ENCODE measurements around the gene FRK. TPM values are rescaled to one million over a fixed set of nuclear protein-coding genes. Genes with fewer than 3 reads are reported as not detected.

FRK gene
- total RNA-seq, 2 experiments from 2014 or later = 0.13 to 0.46 TPM

- Histone ChIP-seq H3K4me2 (ENCODE audit: low read length) (peak overlapping the region; percentile 26), H3K4me3 (ENCODE audit: low read depth, low read length, poor library complexity, severe bottlenecking) (no peak overlapping the region), H3K9me3 (ENCODE audit: low read length) (no peaks in the 10 kb centered on the region), H3K4me1 (ENCODE audit: insufficient read depth, low read length, poor library complexity, severe bottlenecking) (peaks cover 43% of the 10 kb centered on the region), H3K9me2 (ENCODE audit: insufficient read depth, low read length) (no peaks in the 10 kb centered on the region), H2AFZ (ENCODE audit: low read length) (peak overlapping the region; percentile 75), H3K79me2 (ENCODE audit: insufficient read depth, low read depth, low read length) (no peaks in the 10 kb centered on the region), H3K36me3 (ENCODE audit: insufficient read depth, low read length) (no peaks in the 10 kb centered on the region), H4K20me1 (ENCODE audit: insufficient read depth, low read length) (no peaks in the 10 kb centered on the region), H3K27ac (ENCODE audit: low read depth, low read length, poor library complexity, severe bottlenecking) (no peak overlapping the region)
- no peak for DNase-seq (ENCODE audit: low spot score)
- no TSS peak for BruUV-seq (replicated peaks)
- POLR2A ChIA-PET = interaction anchor here (0.6 to 1.8 kb wide), 13 partner anchors 10 to 263 kb away, joined by 3 to 12 read pairs (median 4); partner anchors contain the start of genes NT5DC1 and TSPYL1
- intact Hi-C loops (cut with micrococcal nuclease; ENCODE audit: unreplicated experiment) = loop anchor here (2.0 to 10.0 kb wide), 3 partner anchors 83 to 557 kb away; partner anchors contain the start of genes NT5DC1 and RWDD1
- CTCF ChIA-PET (ENCODE audit: unreplicated experiment) = interaction anchor here (0.7 to 1.3 kb wide), 3 partner anchors 21 to 100 kb away, joined by 3 to 4 read pairs (median 3); no protein-coding TSS in a partner anchor
- TF ChIP-seq CTCF (conservative IDR thresholded peaks at IDR 0.05; ENCODE audit: low read length) (no peak), EZH2phosphoT487 (IDR thresholded peaks at IDR 0.05; ENCODE audit: borderline replicate concordance, low read depth, low read length) (no peak)
Observed at GRCh38 chr6:116017546-116018295, 43.0 kb downstream of the FRK start.

GRCh38 chr6:116016846-116017545, 43.7 kb downstream of the FRK start:
- no peaks in the 10 kb centered on the region for H3K9me2 ChIP-seq (ENCODE audit: insufficient read depth, low read length)
- H3K4me3 ChIP-seq (ENCODE audit: low read depth, low read length, poor library complexity, severe bottlenecking) = no peak overlapping the region
- no peaks in the 10 kb centered on the region for H3K36me3 ChIP-seq (ENCODE audit: insufficient read depth, low read length)
- H4K20me1 ChIP-seq (ENCODE audit: insufficient read depth, low read length) = no peaks in the 10 kb centered on the region
- intact Hi-C loops (cut with micrococcal nuclease; ENCODE audit: unreplicated experiment) = loop anchor here (10.0 kb wide), 1 partner anchor 558 kb away; the partner anchor contains the start of gene RWDD1
- H3K27ac ChIP-seq (ENCODE audit: low read depth, low read length, poor library complexity, severe bottlenecking) = no peak overlapping the region
- peaks cover 43% of the 10 kb centered on the region for H3K4me1 ChIP-seq (ENCODE audit: insufficient read depth, low read length, poor library complexity, severe bottlenecking)
- ChIA-PET POLR2A (interaction anchor here (0.6 to 1.8 kb wide), 11 partner anchors 11 to 263 kb away, joined by 3 to 12 read pairs (median 4); partner anchors contain the start of genes NT5DC1 and TSPYL1), CTCF (ENCODE audit: unreplicated experiment) (interaction anchor here (0.6 to 1.3 kb wide), 4 partner anchors 32 to 649 kb away, joined by 3 to 4 read pairs (median 3); no protein-coding TSS in a partner anchor)
- TF ChIP-seq CTCF (conservative IDR thresholded peaks at IDR 0.05; ENCODE audit: low read length) (no peak), EZH2phosphoT487 (IDR thresholded peaks at IDR 0.05; ENCODE audit: borderline replicate concordance, low read depth, low read length) (no peak)
- H3K79me2 ChIP-seq (ENCODE audit: insufficient read depth, low read depth, low read length) = no peaks in the 10 kb centered on the region
- no peak for DNase-seq (ENCODE audit: low spot score)
- no peaks in the 10 kb centered on the region for H3K9me3 ChIP-seq (ENCODE audit: low read length)
- BruUV-seq (replicated peaks) = no TSS peak
- H2AFZ ChIP-seq (ENCODE audit: low read length) = peak overlapping the region; percentile 75
- peak overlapping the region; percentile 26 for H3K4me2 ChIP-seq (ENCODE audit: low read length)

All from OCI-LY7 (cell line).